SK-N-SH treated with all-trans-retinoic acid at 6 μM for 48 hours (cell line): Measurements from ENCODE around the gene ZNF534.

ENCODE experiments used
- ATAC-seq: fragments of 200-7000 bp; cut with Tn5 transposase; 3 replicates; pipeline ENCODE4 v1.9.1; 2020; ENCODE audit warnings: mild to moderate bottlenecking, moderate library complexity
- ARNTL ChIP-seq: fragments of 450-650 bp; formaldehyde crosslinking; IDR thresholded peaks from 2 replicates; pipeline ENCODE4 v1.5.0; 2020; ENCODE audit warnings: low read depth, mild to moderate bottlenecking, moderate library complexity, borderline replicate concordance
- BACH2 ChIP-seq: fragments of 250-450 bp; sonication (Bioruptor Pico); IDR thresholded peaks from 2 replicates; pipeline ENCODE4 v1.9.0; 2021; ENCODE audit warnings: mild to moderate bottlenecking, borderline replicate concordance
- CSDC2 ChIP-seq: fragments of 250-450 bp; sonication (Bioruptor Pico); IDR thresholded peaks from 2 replicates; pipeline ENCODE4 v1.5.0; 2020; ENCODE audit warnings: mild to moderate bottlenecking, moderate library complexity
- CSRNP3 ChIP-seq: fragments of 250-450 bp; sonication (Bioruptor Pico); IDR thresholded peaks from 2 replicates; pipeline ENCODE4 v1.5.1; 2021; ENCODE audit warnings: mild to moderate bottlenecking, moderate library complexity
- ESRRG ChIP-seq: fragments of 250-450 bp; sonication (Bioruptor Pico); IDR thresholded peaks from 2 replicates; pipeline ENCODE4 v1.6.1; 2021; ENCODE audit warnings: mild to moderate bottlenecking
- GLIS3 ChIP-seq: fragments of 250-450 bp; sonication (Bioruptor Pico); IDR thresholded peaks from 2 replicates; pipeline ENCODE4 v1.5.0; 2020; ENCODE audit warnings: mild to moderate bottlenecking, moderate library complexity
- ISL1 ChIP-seq: fragments of 250-450 bp; sonication (Bioruptor Pico); IDR thresholded peaks from 2 replicates; pipeline ENCODE4 v2.1.2; 2022; ENCODE audit warnings: mild to moderate bottlenecking, moderate library complexity
- OSR1 ChIP-seq: fragments of 250-450 bp; sonication (Bioruptor Pico); IDR thresholded peaks from 2 replicates; pipeline ENCODE4 v1.8.0; 2022; ENCODE audit warnings: moderate library complexity, mild to moderate bottlenecking, inconsistent platforms
- PPARA ChIP-seq: fragments of 250-450 bp; sonication (Bioruptor Pico); IDR thresholded peaks from 2 replicates; pipeline ENCODE4 v1.5.0; 2020; ENCODE audit warnings: mild to moderate bottlenecking, borderline replicate concordance
- RARB ChIP-seq: fragments of 250-450 bp; sonication (Bioruptor Pico); IDR thresholded peaks from 2 replicates; pipeline ENCODE4 v1.8.0; 2021; ENCODE audit warnings: mild to moderate bottlenecking, moderate library complexity
- SNAI2 ChIP-seq: fragments of 250-450 bp; sonication (Bioruptor Pico); IDR thresholded peaks from 2 replicates; pipeline ENCODE4 v1.5.0; 2020; ENCODE audit warnings: mild to moderate bottlenecking, moderate library complexity
- TCF4 ChIP-seq: fragments of 250-450 bp; sonication (Bioruptor Pico); IDR thresholded peaks from 2 replicates; pipeline ENCODE4 v1.8.0; 2021; ENCODE audit warnings: mild to moderate bottlenecking, moderate library complexity, borderline replicate concordance
- TOX ChIP-seq: fragments of 250-450 bp; sonication (Bioruptor Pico); IDR thresholded peaks from 2 replicates; pipeline ENCODE4 v1.8.0; 2021; ENCODE audit warnings: mild to moderate bottlenecking, moderate library complexity, borderline replicate concordance
- ZC3H10 ChIP-seq: fragments of 250-450 bp; sonication (Bioruptor Pico); IDR thresholded peaks from 2 replicates; pipeline ENCODE4 v1.5.1; 2021; ENCODE audit warnings: mild to moderate bottlenecking, moderate library complexity
- ZFP3 ChIP-seq: fragments of 250-450 bp; sonication (Bioruptor Pico); IDR thresholded peaks from 2 replicates; pipeline ENCODE4 v1.5.0; 2020; ENCODE audit warnings: mild to moderate bottlenecking, moderate library complexity
- ZFP30 ChIP-seq: fragments of 450-650 bp; formaldehyde crosslinking; IDR thresholded peaks from 2 replicates; pipeline ENCODE4 v1.5.0; 2022; ENCODE audit warnings: mild to moderate bottlenecking, moderate library complexity
- ZNF565 ChIP-seq: fragments of 450-650 bp; formaldehyde crosslinking; conservative IDR thresholded peaks from 2 replicates; pipeline ENCODE4 v1.5.0; 2020; ENCODE audit warnings: low read depth, mild to moderate bottlenecking, moderate library complexity
- ZNF70 ChIP-seq: fragments of 450-650 bp; formaldehyde crosslinking; IDR thresholded peaks from 2 replicates; pipeline ENCODE4 v1.5.0; 2020; ENCODE audit warnings: mild to moderate bottlenecking, moderate library complexity
- ZNF8 ChIP-seq: fragments of 450-650 bp; formaldehyde crosslinking; IDR thresholded peaks from 2 replicates; pipeline ENCODE4 v1.5.0; 2020; ENCODE audit warnings: mild to moderate bottlenecking, moderate library complexity
- TF ChIP-seq, protein P1 (sequence below): fragments of 250-450 bp; sonication (Bioruptor Pico); IDR thresholded peaks from 2 replicates; pipeline ENCODE4 v1.8.0; 2020; ENCODE audit warnings: mild to moderate bottlenecking, moderate library complexity, borderline replicate concordance
- TF ChIP-seq, protein P2 (sequence below): fragments of 250-450 bp; sonication (Bioruptor Pico); IDR thresholded peaks from 2 replicates; pipeline ENCODE4 v1.5.1; 2020; ENCODE audit warnings: low read depth, mild to moderate bottlenecking, moderate library complexity
- TF ChIP-seq, protein P3 (sequence below): fragments of 250-450 bp; sonication (Bioruptor Pico); IDR thresholded peaks from 2 replicates; pipeline ENCODE4 v1.5.0; 2020; ENCODE audit warnings: mild to moderate bottlenecking, moderate library complexity

ZNF534 gene

GRCh38 chr19:52397310-52398080 is 31.5 kb upstream of the ZNF534 start, which contains the start of gene ZNF528:
Gene ZNF528, plus strand, starts transcription at chr19:52397849. Its CDS starts 4,165 bp downstream, at chr19:52402014.
- ATAC-seq: peak; percentile 100
- TF ChIP-seq ISL1 (CRISPR knock-in tag) (no peak), ARNTL (CRISPR knock-in tag) (no peak), RARB (CRISPR knock-in tag) (no peak), CSDC2 (no peak), ZFP30 (CRISPR knock-in tag) (no peak), PPARA (CRISPR knock-in tag) (no peak)

DNA sequence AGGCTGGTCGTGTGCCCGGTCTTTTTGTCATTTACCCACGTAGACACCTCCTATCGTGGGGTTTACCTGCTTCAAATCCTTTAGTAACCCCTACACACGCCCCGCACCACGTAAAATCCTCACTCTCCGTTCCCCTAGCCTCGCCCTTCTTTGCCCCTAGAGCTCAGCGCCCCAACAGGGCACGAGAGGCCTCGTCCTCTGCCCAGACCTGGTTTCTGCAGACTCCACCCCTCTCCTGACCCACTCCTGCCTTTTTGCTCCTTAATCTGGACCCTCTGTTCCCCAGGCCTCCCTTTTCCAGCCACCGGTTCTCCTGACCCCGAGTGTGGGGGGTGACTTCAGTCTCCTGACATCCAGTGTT is 30.9 kb upstream of the ZNF534 start:
- ATAC-seq: peak; percentile 74
- no peak for TF ChIP-seq CSDC2
- no peak for TF ChIP-seq PPARA (CRISPR knock-in tag)
- no peak for TF ChIP-seq ZFP3 (CRISPR knock-in tag)
- no peak for TF ChIP-seq SNAI2
- TF ChIP-seq ZNF70 (CRISPR knock-in tag): no peak
- no peak for TF ChIP-seq OSR1 (CRISPR knock-in tag)
- no peak for TF ChIP-seq CSRNP3 (CRISPR knock-in tag)
- no peak for TF ChIP-seq BACH2 (CRISPR knock-in tag)
- TF ChIP-seq, protein P1, sequence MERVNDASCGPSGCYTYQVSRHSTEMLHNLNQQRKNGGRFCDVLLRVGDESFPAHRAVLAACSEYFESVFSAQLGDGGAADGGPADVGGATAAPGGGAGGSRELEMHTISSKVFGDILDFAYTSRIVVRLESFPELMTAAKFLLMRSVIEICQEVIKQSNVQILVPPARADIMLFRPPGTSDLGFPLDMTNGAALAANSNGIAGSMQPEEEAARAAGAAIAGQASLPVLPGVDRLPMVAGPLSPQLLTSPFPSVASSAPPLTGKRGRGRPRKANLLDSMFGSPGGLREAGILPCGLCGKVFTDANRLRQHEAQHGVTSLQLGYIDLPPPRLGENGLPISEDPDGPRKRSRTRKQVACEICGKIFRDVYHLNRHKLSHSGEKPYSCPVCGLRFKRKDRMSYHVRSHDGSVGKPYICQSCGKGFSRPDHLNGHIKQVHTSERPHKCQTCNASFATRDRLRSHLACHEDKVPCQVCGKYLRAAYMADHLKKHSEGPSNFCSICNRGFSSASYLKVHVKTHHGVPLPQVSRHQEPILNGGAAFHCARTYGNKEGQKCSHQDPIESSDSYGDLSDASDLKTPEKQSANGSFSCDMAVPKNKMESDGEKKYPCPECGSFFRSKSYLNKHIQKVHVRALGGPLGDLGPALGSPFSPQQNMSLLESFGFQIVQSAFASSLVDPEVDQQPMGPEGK (CRISPR knock-in tag): no peak
- no peak for TF ChIP-seq ZC3H10 (CRISPR knock-in tag)
- TF ChIP-seq ESRRG (CRISPR knock-in tag): no peak
- no peak for TF ChIP-seq TCF4 (CRISPR knock-in tag)
- TF ChIP-seq TOX: no peak
- no peak for TF ChIP-seq RARB (CRISPR knock-in tag)
- no peak for TF ChIP-seq ARNTL (CRISPR knock-in tag)
- TF ChIP-seq, protein P2, sequence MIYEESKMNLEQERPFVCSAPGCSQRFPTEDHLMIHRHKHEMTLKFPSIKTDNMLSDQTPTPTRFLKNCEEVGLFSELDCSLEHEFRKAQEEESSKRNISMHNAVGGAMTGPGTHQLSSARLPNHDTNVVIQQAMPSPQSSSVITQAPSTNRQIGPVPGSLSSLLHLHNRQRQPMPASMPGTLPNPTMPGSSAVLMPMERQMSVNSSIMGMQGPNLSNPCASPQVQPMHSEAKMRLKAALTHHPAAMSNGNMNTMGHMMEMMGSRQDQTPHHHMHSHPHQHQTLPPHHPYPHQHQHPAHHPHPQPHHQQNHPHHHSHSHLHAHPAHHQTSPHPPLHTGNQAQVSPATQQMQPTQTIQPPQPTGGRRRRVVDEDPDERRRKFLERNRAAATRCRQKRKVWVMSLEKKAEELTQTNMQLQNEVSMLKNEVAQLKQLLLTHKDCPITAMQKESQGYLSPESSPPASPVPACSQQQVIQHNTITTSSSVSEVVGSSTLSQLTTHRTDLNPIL (CRISPR knock-in tag): no peak
- TF ChIP-seq ZNF565 (CRISPR knock-in tag): no peak

DNA sequence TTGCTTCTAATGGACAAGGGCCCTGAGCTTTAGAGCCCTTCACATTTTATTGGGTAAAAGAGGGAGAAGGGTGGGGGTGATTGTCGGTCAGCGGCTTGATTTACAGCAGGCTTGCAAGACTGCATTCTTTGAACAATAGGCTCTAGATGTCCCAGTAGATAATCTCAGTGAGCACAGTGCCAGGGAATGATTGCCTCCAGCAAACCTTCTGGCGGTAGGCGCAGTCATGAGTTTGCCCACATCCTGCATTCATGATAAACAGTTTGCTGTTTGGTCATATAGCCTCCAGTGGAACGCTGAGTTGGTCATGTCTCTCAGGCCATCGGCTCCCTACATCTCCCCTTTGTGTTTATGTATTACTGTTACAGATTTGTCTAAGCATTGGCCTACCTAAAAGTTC is 18.7 kb upstream of the ZNF534 start:
- TF ChIP-seq CSDC2 (no peak), TCF4 (CRISPR knock-in tag) (no peak), ZFP30 (CRISPR knock-in tag) (no peak), RARB (CRISPR knock-in tag) (no peak)
- no peak for ATAC-seq

GRCh38 chr19:52415711-52416110 is 13.2 kb upstream of the ZNF534 start:
- no peak for ATAC-seq
- TF ChIP-seq ZFP30 (CRISPR knock-in tag) (no peak), ZNF70 (CRISPR knock-in tag) (no peak), SNAI2 (no peak), CSRNP3 (CRISPR knock-in tag) (no peak), PPARA (CRISPR knock-in tag) (no peak), ZNF8 (no peak), ISL1 (CRISPR knock-in tag) (no peak), TOX (no peak), RARB (CRISPR knock-in tag) (no peak), GLIS3 (no peak), TCF4 (CRISPR knock-in tag) (no peak), BACH2 (CRISPR knock-in tag) (no peak), OSR1 (CRISPR knock-in tag) (no peak), CSDC2 (no peak), ESRRG (CRISPR knock-in tag) (no peak), ZFP3 (CRISPR knock-in tag) (no peak)
- TF ChIP-seq, protein P2 (CRISPR knock-in tag): no peak
- TF ChIP-seq, protein P3, sequence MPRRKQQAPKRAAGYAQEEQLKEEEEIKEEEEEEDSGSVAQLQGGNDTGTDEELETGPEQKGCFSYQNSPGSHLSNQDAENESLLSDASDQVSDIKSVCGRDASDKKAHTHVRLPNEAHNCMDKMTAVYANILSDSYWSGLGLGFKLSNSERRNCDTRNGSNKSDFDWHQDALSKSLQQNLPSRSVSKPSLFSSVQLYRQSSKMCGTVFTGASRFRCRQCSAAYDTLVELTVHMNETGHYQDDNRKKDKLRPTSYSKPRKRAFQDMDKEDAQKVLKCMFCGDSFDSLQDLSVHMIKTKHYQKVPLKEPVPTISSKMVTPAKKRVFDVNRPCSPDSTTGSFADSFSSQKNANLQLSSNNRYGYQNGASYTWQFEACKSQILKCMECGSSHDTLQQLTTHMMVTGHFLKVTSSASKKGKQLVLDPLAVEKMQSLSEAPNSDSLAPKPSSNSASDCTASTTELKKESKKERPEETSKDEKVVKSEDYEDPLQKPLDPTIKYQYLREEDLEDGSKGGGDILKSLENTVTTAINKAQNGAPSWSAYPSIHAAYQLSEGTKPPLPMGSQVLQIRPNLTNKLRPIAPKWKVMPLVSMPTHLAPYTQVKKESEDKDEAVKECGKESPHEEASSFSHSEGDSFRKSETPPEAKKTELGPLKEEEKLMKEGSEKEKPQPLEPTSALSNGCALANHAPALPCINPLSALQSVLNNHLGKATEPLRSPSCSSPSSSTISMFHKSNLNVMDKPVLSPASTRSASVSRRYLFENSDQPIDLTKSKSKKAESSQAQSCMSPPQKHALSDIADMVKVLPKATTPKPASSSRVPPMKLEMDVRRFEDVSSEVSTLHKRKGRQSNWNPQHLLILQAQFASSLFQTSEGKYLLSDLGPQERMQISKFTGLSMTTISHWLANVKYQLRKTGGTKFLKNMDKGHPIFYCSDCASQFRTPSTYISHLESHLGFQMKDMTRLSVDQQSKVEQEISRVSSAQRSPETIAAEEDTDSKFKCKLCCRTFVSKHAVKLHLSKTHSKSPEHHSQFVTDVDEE (CRISPR knock-in tag): no peak
